PFSK-1 (cell line): Measurements from ENCODE around the gene GABRG2.

Experiments
- TAF1 ChIP-seq: IDR thresholded peaks from 2 replicates; pipeline ENCODE4 v1.6.1; 2012; ENCODE audit warnings: low read length, control low read depth, borderline replicate concordance; ENCODE audit not compliant: insufficient read depth
- TF ChIP-seq, protein P1 (sequence below), 2 experiments: IDR thresholded peaks; 2 replicates each; pipeline versions ENCODE4 v1.6.1 to v1.8.0; 2011 to 2012; ENCODE audit warnings: low read depth in 2 of 2, low read length in 2 of 2, control low read depth in 1 of 2, inconsistent platforms in 1 of 2, mild to moderate bottlenecking in 1 of 2, moderate library complexity in 1 of 2; ENCODE audit not compliant: insufficient read depth in 1 of 2

DNA sequence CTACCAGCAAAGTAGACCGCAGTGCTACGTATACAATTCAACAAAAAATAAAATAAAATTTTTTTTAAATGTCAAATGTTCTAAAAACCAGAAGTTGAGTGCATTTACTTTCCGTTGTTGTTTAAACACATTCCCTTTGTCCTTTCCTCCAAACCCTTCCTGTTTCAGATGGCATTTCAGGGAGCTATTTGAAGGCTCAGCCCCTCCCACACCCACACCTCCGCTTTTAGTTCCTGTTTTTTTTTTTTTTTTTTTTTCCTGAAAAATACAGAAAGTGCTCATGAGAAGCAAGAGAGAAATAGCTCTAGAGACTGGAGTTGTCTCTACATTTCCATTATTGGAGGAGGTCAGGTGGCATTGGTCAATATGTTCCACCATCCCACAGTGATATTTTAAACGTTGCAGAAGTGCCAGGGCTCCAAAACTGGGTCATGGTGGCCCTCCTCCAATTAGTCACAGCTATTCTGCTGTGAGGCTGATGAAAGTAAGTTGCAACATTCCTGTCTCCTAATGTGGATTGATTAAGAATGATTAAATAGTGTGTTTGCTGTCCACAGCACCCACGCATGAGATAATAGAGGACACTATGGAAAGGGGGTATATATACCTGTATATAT is 106.9 kb downstream of the GABRG2 start:
- TF ChIP-seq, protein P1, sequence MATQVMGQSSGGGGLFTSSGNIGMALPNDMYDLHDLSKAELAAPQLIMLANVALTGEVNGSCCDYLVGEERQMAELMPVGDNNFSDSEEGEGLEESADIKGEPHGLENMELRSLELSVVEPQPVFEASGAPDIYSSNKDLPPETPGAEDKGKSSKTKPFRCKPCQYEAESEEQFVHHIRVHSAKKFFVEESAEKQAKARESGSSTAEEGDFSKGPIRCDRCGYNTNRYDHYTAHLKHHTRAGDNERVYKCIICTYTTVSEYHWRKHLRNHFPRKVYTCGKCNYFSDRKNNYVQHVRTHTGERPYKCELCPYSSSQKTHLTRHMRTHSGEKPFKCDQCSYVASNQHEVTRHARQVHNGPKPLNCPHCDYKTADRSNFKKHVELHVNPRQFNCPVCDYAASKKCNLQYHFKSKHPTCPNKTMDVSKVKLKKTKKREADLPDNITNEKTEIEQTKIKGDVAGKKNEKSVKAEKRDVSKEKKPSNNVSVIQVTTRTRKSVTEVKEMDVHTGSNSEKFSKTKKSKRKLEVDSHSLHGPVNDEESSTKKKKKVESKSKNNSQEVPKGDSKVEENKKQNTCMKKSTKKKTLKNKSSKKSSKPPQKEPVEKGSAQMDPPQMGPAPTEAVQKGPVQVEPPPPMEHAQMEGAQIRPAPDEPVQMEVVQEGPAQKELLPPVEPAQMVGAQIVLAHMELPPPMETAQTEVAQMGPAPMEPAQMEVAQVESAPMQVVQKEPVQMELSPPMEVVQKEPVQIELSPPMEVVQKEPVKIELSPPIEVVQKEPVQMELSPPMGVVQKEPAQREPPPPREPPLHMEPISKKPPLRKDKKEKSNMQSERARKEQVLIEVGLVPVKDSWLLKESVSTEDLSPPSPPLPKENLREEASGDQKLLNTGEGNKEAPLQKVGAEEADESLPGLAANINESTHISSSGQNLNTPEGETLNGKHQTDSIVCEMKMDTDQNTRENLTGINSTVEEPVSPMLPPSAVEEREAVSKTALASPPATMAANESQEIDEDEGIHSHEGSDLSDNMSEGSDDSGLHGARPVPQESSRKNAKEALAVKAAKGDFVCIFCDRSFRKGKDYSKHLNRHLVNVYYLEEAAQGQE (IDR thresholded peaks at IDR 0.05; ENCODE audit: insufficient read depth in 1 of 2, low read depth in 2 of 2, low read length in 2 of 2), result no peak
- TF ChIP-seq TAF1, result no peak
